WTC11 (cell line): ENCODE measurements around the gene FAM53A. TPM values are rescaled to one million over a fixed set of nuclear protein-coding genes. Genes with fewer than 3 reads are reported as not detected.

Source experiments
- ATAC-seq: fragments of 200-7000 bp; cut with Tn5 transposase; 2 replicates; pipeline ENCODE4 v1.10.0; 2021; ENCODE audit warnings: mild to moderate bottlenecking, moderate library complexity
- CTCF ChIA-PET: fragments of 300-600 bp; sonication (Branson Sonifier 250); formaldehyde crosslinking; loops from one replicate; lab custom pipeline; 2021; ENCODE audit warnings: antibody characterized with exemption; lab: Charles Lee
- POLR2A ChIA-PET: fragments of 350-600 bp; sonication (Branson Sonifier 250); formaldehyde crosslinking; loops from one replicate; lab custom pipeline; 2021; ENCODE audit warnings: antibody characterized with exemption; lab: Charles Lee
- DNase-seq: peaks from one replicate; pipeline ENCODE4 v3.0.0; 2021; ENCODE audit warnings: low spot score
- H3K27ac Mint-ChIP-seq: 2 replicates; pipeline ENCODE4 v1.8.0; 2021; ENCODE audit warnings: mixed read lengths
- H3K27me3 Mint-ChIP-seq: 2 replicates; pipeline ENCODE4 v1.8.0; 2021; ENCODE audit warnings: low read depth, mild to moderate bottlenecking, moderate library complexity, mixed read lengths
- H3K36me3 Mint-ChIP-seq: 2 replicates; pipeline ENCODE4 v1.8.0; 2021; ENCODE audit warnings: mixed read lengths
- H3K4me1 Mint-ChIP-seq: 2 replicates; pipeline ENCODE4 v1.8.0; 2022; ENCODE audit warnings: mixed read lengths
- H3K4me3 Mint-ChIP-seq: 2 replicates; pipeline ENCODE4 v1.8.0; 2021; ENCODE audit warnings: mild to moderate bottlenecking, moderate library complexity, mixed read lengths
- H3K9me3 Mint-ChIP-seq: 2 replicates; pipeline ENCODE4 v1.8.0; 2021; ENCODE audit warnings: mixed read lengths
- E2F5 ChIP-seq: sonication (generic); formaldehyde crosslinking; IDR thresholded peaks from 2 replicates; pipeline ENCODE4 v1.8.1; 2022; ENCODE audit warnings: mild to moderate bottlenecking, moderate library complexity, missing genetic modification reagents
- ELF4 ChIP-seq: sonication (generic); formaldehyde crosslinking; IDR thresholded peaks from 2 replicates; pipeline ENCODE4 v1.8.1; 2022; ENCODE audit warnings: low read depth, mild to moderate bottlenecking, moderate library complexity, missing genetic modification reagents
- GABPB1 ChIP-seq: sonication (generic); formaldehyde crosslinking; IDR thresholded peaks from 2 replicates; pipeline ENCODE4 v1.8.1; 2023; ENCODE audit warnings: mild to moderate bottlenecking, missing genetic modification reagents
- NR3C1 ChIP-seq: sonication (generic); formaldehyde crosslinking; conservative IDR thresholded peaks from 2 replicates; pipeline ENCODE4 v1.8.1; 2023; ENCODE audit warnings: low read depth, mild to moderate bottlenecking, missing genetic modification reagents
- PRRX2 ChIP-seq: fragments of 250-450 bp; sonication (Bioruptor Pico); IDR thresholded peaks from 2 replicates; pipeline ENCODE4 v1.8.0; 2021; ENCODE audit warnings: mild to moderate bottlenecking
- RORB ChIP-seq: fragments of 250-450 bp; sonication (Bioruptor Pico); IDR thresholded peaks from 2 replicates; pipeline ENCODE4 v1.9.0; 2021; ENCODE audit warnings: mild to moderate bottlenecking
- SOX15 ChIP-seq: fragments of 250-450 bp; sonication (Bioruptor Pico); IDR thresholded peaks from 2 replicates; pipeline ENCODE4 v1.9.0; 2021; ENCODE audit warnings: mild to moderate bottlenecking
- TEAD4 ChIP-seq: sonication (generic); formaldehyde crosslinking; IDR thresholded peaks from 2 replicates; pipeline ENCODE4 v1.8.0; 2022; ENCODE audit warnings: mild to moderate bottlenecking, missing genetic modification reagents
- ZNF532 ChIP-seq: fragments of 250-450 bp; sonication (Bioruptor Pico); IDR thresholded peaks from 2 replicates; pipeline ENCODE4 v1.9.0; 2021; ENCODE audit warnings: mild to moderate bottlenecking, borderline replicate concordance
- total RNA-seq: library from RNA; stranded (reverse); gene quantifications from 3 replicates; pipeline ENCODE4 v1.2.3, GENCODE V29; 2021
- TF ChIP-seq, protein P1 (sequence below): sonication (generic); formaldehyde crosslinking; IDR thresholded peaks from 2 replicates; pipeline ENCODE4 v1.8.1; 2022; ENCODE audit warnings: missing genetic modification reagents, borderline replicate concordance
- TF ChIP-seq, protein P2 (sequence below): sonication (generic); formaldehyde crosslinking; IDR thresholded peaks from 2 replicates; pipeline ENCODE4 v1.8.1; 2023; ENCODE audit warnings: mild to moderate bottlenecking, missing genetic modification reagents
- TF ChIP-seq, protein P3 (sequence below): sonication (generic); formaldehyde crosslinking; IDR thresholded peaks from 2 replicates; pipeline ENCODE4 v1.8.1; 2023; ENCODE audit warnings: mild to moderate bottlenecking, missing genetic modification reagents
- TF ChIP-seq, protein P4 (sequence below): sonication (generic); formaldehyde crosslinking; IDR thresholded peaks from 2 replicates; pipeline ENCODE4 v1.8.0; 2022; ENCODE audit warnings: mild to moderate bottlenecking, missing genetic modification reagents
- TF ChIP-seq, protein P5 (sequence below): sonication (generic); formaldehyde crosslinking; IDR thresholded peaks from 2 replicates; pipeline ENCODE4 v1.8.1; 2022; ENCODE audit warnings: low read depth, mild to moderate bottlenecking, moderate library complexity, missing genetic modification reagents, borderline replicate concordance
- TF ChIP-seq, protein P6 (sequence below): sonication (generic); formaldehyde crosslinking; IDR thresholded peaks from 2 replicates; pipeline ENCODE4 v1.8.0; 2023; ENCODE audit warnings: mild to moderate bottlenecking, missing genetic modification reagents

FAM53A gene
- total RNA-seq, 1 experiment from 2014 or later = 2.9 TPM

DNA sequence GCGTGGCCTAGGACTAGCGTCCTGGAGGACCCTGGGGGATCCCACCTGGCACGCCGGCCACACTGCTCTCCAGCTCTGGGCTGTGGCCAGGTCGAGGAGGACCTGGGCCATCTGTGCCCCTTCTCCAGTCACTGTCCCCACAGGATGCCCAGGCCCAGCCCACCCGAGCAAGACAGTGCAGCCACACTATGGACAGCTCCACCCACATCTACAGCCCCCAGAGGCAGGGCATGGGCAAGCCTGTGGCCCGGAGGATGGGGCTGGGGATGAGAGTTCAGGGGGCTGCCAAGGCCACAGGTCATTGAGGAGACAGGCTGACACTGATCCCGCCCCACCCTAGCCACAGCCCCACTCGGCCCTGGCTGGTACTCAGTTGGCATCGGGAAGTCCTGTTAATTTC is 30.3 kb downstream of the FAM53A start:
- Mint-ChIP-seq H3K27ac (no peak overlapping the region), H3K4me3 (no peak overlapping the region), H3K4me1 (no peaks in the 10 kb centered on the region), H3K27me3 (no peaks in the 10 kb centered on the region), H3K9me3 (no peaks in the 10 kb centered on the region), H3K36me3 (no peaks in the 10 kb centered on the region)
- TF ChIP-seq, protein P1, sequence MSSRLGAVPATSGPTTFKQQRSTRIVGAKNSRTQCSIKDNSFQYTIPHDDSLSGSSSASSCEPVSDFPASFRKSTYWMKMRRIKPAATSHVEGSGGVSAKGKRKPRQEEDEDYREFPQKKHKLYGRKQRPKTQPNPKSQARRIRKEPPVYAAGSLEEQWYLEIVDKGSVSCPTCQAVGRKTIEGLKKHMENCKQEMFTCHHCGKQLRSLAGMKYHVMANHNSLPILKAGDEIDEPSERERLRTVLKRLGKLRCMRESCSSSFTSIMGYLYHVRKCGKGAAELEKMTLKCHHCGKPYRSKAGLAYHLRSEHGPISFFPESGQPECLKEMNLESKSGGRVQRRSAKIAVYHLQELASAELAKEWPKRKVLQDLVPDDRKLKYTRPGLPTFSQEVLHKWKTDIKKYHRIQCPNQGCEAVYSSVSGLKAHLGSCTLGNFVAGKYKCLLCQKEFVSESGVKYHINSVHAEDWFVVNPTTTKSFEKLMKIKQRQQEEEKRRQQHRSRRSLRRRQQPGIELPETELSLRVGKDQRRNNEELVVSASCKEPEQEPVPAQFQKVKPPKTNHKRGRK (CRISPR knock-in tag) = no peak
- TF ChIP-seq, protein P2, sequence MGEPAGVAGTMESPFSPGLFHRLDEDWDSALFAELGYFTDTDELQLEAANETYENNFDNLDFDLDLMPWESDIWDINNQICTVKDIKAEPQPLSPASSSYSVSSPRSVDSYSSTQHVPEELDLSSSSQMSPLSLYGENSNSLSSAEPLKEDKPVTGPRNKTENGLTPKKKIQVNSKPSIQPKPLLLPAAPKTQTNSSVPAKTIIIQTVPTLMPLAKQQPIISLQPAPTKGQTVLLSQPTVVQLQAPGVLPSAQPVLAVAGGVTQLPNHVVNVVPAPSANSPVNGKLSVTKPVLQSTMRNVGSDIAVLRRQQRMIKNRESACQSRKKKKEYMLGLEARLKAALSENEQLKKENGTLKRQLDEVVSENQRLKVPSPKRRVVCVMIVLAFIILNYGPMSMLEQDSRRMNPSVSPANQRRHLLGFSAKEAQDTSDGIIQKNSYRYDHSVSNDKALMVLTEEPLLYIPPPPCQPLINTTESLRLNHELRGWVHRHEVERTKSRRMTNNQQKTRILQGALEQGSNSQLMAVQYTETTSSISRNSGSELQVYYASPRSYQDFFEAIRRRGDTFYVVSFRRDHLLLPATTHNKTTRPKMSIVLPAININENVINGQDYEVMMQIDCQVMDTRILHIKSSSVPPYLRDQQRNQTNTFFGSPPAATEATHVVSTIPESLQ (CRISPR knock-in tag) = no peak
- TF ChIP-seq, protein P3, sequence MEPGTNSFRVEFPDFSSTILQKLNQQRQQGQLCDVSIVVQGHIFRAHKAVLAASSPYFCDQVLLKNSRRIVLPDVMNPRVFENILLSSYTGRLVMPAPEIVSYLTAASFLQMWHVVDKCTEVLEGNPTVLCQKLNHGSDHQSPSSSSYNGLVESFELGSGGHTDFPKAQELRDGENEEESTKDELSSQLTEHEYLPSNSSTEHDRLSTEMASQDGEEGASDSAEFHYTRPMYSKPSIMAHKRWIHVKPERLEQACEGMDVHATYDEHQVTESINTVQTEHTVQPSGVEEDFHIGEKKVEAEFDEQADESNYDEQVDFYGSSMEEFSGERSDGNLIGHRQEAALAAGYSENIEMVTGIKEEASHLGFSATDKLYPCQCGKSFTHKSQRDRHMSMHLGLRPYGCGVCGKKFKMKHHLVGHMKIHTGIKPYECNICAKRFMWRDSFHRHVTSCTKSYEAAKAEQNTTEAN (CRISPR knock-in tag) = no peak
- TF ChIP-seq, protein P4, sequence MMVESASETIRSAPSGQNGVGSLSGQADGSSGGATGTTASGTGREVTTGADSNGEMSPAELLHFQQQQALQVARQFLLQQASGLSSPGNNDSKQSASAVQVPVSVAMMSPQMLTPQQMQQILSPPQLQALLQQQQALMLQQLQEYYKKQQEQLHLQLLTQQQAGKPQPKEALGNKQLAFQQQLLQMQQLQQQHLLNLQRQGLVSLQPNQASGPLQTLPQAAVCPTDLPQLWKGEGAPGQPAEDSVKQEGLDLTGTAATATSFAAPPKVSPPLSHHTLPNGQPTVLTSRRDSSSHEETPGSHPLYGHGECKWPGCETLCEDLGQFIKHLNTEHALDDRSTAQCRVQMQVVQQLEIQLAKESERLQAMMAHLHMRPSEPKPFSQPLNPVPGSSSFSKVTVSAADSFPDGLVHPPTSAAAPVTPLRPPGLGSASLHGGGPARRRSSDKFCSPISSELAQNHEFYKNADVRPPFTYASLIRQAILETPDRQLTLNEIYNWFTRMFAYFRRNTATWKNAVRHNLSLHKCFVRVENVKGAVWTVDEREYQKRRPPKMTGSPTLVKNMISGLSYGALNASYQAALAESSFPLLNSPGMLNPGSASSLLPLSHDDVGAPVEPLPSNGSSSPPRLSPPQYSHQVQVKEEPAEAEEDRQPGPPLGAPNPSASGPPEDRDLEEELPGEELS (CRISPR knock-in tag) = no peak
- TF ChIP-seq NR3C1 (CRISPR knock-in tag) = no peak
- TF ChIP-seq ELF4 (CRISPR knock-in tag) = no peak
- no peak for TF ChIP-seq TEAD4
- TF ChIP-seq, protein P5, sequence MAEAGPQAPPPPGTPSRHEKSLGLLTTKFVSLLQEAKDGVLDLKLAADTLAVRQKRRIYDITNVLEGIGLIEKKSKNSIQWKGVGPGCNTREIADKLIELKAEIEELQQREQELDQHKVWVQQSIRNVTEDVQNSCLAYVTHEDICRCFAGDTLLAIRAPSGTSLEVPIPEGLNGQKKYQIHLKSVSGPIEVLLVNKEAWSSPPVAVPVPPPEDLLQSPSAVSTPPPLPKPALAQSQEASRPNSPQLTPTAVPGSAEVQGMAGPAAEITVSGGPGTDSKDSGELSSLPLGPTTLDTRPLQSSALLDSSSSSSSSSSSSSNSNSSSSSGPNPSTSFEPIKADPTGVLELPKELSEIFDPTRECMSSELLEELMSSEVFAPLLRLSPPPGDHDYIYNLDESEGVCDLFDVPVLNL (CRISPR knock-in tag) = no peak
- TF ChIP-seq E2F5 (CRISPR knock-in tag) = no peak
- no peak for TF ChIP-seq GABPB1 (CRISPR knock-in tag)
- TF ChIP-seq SOX15 = no peak
- no peak for TF ChIP-seq RORB (CRISPR knock-in tag)
- TF ChIP-seq PRRX2 (CRISPR knock-in tag) = no peak
- no peak for TF ChIP-seq ZNF532
- TF ChIP-seq, protein P6, sequence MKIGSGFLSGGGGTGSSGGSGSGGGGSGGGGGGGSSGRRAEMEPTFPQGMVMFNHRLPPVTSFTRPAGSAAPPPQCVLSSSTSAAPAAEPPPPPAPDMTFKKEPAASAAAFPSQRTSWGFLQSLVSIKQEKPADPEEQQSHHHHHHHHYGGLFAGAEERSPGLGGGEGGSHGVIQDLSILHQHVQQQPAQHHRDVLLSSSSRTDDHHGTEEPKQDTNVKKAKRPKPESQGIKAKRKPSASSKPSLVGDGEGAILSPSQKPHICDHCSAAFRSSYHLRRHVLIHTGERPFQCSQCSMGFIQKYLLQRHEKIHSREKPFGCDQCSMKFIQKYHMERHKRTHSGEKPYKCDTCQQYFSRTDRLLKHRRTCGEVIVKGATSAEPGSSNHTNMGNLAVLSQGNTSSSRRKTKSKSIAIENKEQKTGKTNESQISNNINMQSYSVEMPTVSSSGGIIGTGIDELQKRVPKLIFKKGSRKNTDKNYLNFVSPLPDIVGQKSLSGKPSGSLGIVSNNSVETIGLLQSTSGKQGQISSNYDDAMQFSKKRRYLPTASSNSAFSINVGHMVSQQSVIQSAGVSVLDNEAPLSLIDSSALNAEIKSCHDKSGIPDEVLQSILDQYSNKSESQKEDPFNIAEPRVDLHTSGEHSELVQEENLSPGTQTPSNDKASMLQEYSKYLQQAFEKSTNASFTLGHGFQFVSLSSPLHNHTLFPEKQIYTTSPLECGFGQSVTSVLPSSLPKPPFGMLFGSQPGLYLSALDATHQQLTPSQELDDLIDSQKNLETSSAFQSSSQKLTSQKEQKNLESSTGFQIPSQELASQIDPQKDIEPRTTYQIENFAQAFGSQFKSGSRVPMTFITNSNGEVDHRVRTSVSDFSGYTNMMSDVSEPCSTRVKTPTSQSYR (CRISPR knock-in tag) = no peak
- no peak for DNase-seq
- POLR2A ChIA-PET = no interaction called here
- ATAC-seq = no peak
- CTCF ChIA-PET = interaction anchor here (1.1 to 1.2 kb wide), 2 partner anchors 25 to 40 kb away, joined by 3 to 5 read pairs; no protein-coding TSS in a partner anchor
